AG09309 (cell line): ENCODE results near the gene CYLC1.
A peak's percentile ranks its signal among the peaks of the same experiment; 100 is the strongest.

Source experiments
- DNase-seq: peaks from one replicate; pipeline ENCODE4 v3.0.0-alpha.2; 2010; ENCODE audit warnings: low read depth
- H3K4me3 ChIP-seq: 2 replicates; pipeline ENCODE4 v1.5.1; 2011; ENCODE audit warnings: mild to moderate bottlenecking, low read depth, low read length, moderate library complexity; ENCODE audit not compliant: control insufficient read depth
- CTCF ChIP-seq: IDR thresholded peaks from 2 replicates; pipeline ENCODE4 v1.5.1; 2011; ENCODE audit warnings: mild to moderate bottlenecking, low read depth, low read length, inconsistent platforms; ENCODE audit not compliant: insufficient read depth, control insufficient read depth; ENCODE audit errors: missing control alignments

The CYLC1 gene

GRCh38 chrX:83860846-83861245 lies at the start of gene CYLC1:
TSS of gene CYLC1 (plus strand) at chrX:83861146. CDS start at chrX:83861183, 37 bp downstream.
- H3K4me3 ChIP-seq, result no peak within 1 kb of the TSS
- DNase-seq, result no peak
- no peak for TF ChIP-seq CTCF

- H3K4me3 ChIP-seq, result no peak overlapping the region
- DNase-seq, result no peak
Measured at GRCh38 chrX:83819304-83819703, 41.6 kb upstream of the CYLC1 start.

DNA sequence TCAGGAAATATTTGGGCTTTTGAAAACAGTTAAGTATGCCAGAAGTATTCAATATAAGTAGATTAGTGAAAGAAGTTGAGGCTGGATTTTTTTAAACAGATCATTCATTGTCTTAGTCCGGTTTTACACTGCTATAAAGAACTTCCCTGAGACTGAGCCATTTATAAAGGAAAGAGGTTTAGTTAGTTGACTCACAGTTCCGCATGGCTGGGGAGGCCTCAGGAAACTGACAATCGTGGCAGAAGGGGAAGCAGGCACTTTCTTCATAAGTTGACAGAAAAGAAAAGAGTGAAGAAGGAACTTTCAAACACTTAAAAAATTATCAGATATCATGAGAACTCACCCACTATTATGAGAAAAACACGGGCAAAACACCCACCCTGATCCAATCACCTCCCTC lies 31.1 kb upstream of the CYLC1 start:
- no peak for DNase-seq
- no peak overlapping the region for H3K4me3 ChIP-seq
- TF ChIP-seq CTCF, result no peak

More at GRCh38 chrX:83819304-83819703, 41.6 kb upstream of the CYLC1 start:
- TF ChIP-seq CTCF, result no peak

GRCh38 chrX:83845397-83845796 lies 15.5 kb upstream of the CYLC1 start:
- no peak overlapping the region for H3K4me3 ChIP-seq
- DNase-seq, result no peak
- peak; percentile 77 for TF ChIP-seq CTCF

DNA sequence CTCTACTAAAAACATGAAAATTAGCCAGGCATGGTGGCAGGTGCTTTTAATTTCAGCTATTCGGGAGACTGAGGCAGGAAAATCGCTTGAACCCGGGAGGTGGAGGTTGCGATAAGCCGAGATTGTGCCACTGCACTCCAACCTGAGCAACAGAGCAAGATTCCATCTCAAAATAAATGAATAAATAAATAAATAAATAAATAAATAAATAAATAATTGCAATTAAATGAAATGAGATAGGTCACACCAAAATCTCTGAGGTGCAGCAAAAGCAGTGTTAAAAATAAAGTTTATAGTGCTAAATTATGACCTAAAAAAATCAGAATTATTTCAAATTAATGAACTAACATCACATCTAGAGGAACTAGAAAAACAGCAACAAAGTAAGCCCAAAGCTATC lies 13.6 kb upstream of the CYLC1 start:
- DNase-seq, result no peak
- TF ChIP-seq CTCF, result no peak
- no peak overlapping the region for H3K4me3 ChIP-seq

DNA sequence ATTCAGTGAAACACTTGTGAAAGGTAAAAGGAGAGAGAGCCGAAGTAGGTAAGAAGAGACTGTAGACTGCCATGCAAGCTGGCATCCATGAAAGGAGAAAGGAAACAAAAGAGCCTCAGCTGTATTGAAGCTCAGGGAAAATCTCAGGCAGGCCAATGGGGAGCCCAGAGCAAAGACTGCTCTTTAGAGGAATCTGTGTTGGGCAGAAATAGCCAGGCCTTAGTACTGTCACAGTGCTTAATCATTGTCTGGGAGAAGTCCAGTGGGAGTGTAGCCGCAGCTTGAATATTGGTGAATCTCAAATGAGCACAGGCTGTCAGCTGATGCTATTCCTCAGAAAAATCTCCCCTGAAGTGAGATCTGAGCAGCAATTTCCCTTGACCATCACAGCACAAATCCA lies 27.6 kb downstream of the CYLC1 start:
- H3K4me3 ChIP-seq, result no peak overlapping the region
- no peak for TF ChIP-seq CTCF
- DNase-seq, result no peak

GRCh38 chrX:83892433-83892832 lies 31.5 kb downstream of the CYLC1 start:
- TF ChIP-seq CTCF, result no peak
- no peak for DNase-seq
- H3K4me3 ChIP-seq, result no peak overlapping the region
